ENCODE data around the gene PREX1.

DNA sequence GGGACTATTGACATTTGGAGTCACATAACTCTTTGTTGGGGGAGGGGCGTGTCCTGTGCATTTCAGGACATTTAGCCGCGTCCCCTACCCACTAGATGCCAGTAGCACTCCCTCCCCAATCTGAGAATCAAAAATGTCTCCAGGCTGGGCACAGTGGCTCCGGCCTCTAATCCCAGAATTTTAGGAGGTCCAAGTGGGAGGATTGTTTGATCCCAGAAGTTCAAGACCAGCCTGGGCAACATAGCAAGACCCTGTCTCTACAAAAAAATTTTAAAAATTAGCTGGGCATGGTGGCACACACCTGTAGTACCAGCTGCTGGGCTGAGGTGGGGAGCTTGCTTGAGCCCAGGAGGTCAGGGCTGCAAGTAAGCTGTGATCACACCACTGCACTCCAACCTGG, 2.1 kb upstream of the PREX1 start:
- no peak for TF ChIP-seq CTCF (IDR thresholded peaks at IDR 0.05)
- TF ChIP-seq POLR2A (IDR thresholded peaks at IDR 0.05), result no peak
- TF ChIP-seq EP300 (IDR thresholded peaks at IDR 0.05), result no peak

Measured in ovary (tissue), 3 donors.